OCI-LY1 (cell line): ENCODE results near the gene TTC13.

Experiments
- H2AFZ ChIP-seq: fragments of 200-600 bp; sonication (generic), shearing (Covaris generic); 2 replicates; pipeline ENCODE4 v1.6.0; 2014; ENCODE audit warnings: antibody characterized with exemption, mild to moderate bottlenecking, low read length
- H3F3A ChIP-seq: fragments of 200-600 bp; sonication (generic), shearing (Covaris generic); 2 replicates; pipeline ENCODE4 v1.6.0; 2014; ENCODE audit warnings: mild to moderate bottlenecking, antibody characterized with exemption, low read length, moderate library complexity; ENCODE audit not compliant: insufficient read depth
- H3K27ac ChIP-seq: fragments of 200-600 bp; sonication (generic); 2 replicates; pipeline ENCODE4 v1.5.1; 2014; ENCODE audit warnings: low read length, mixed run types, mild to moderate bottlenecking, low read depth; ENCODE audit not compliant: poor library complexity, severe bottlenecking
- H3K27me3 ChIP-seq: fragments of 200-600 bp; sonication (generic); 2 replicates; pipeline ENCODE4 v1.6.0; 2014; ENCODE audit warnings: antibody characterized with exemption, mild to moderate bottlenecking, low read length, moderate library complexity; ENCODE audit not compliant: insufficient read depth
- H3K36me3 ChIP-seq: fragments of 200-600 bp; sonication (generic); 2 replicates; pipeline ENCODE4 v1.6.1; 2014; ENCODE audit warnings: mild to moderate bottlenecking, antibody characterized with exemption, low read length, moderate library complexity, mixed read lengths; ENCODE audit not compliant: insufficient read depth
- H3K4me1 ChIP-seq: fragments of 200-600 bp; sonication (generic); 2 replicates; pipeline ENCODE4 v1.5.1; 2014; ENCODE audit warnings: mild to moderate bottlenecking, low read length, moderate library complexity; ENCODE audit not compliant: insufficient read depth, severe bottlenecking
- H3K4me2 ChIP-seq: fragments of 200-600 bp; sonication (generic), shearing (Covaris generic); 2 replicates; pipeline ENCODE4 v1.6.1; 2014; ENCODE audit warnings: low read length
- H3K4me3 ChIP-seq: fragments of 200-600 bp; sonication (generic); 2 replicates; pipeline ENCODE4 v1.5.1; 2014; ENCODE audit warnings: low read length, low read depth, mild to moderate bottlenecking, mixed read lengths; ENCODE audit not compliant: poor library complexity, severe bottlenecking
- H3K79me2 ChIP-seq: fragments of 200-600 bp; shearing (Covaris generic); 2 replicates; pipeline ENCODE4 v1.6.1; 2016; ENCODE audit warnings: mixed run types, low read length, mixed read lengths; ENCODE audit not compliant: insufficient read depth
- H3K9ac ChIP-seq: fragments of 200-600 bp; sonication (generic), shearing (Covaris generic); 2 replicates; pipeline ENCODE4 v1.6.1; 2014; ENCODE audit warnings: mild to moderate bottlenecking, low read length, mixed read lengths
- H3K9me2 ChIP-seq: fragments of 200-600 bp; sonication (generic), shearing (Covaris generic); 2 replicates; pipeline ENCODE4 v1.6.1; 2014; ENCODE audit warnings: low read depth, mild to moderate bottlenecking, low read length, mixed read lengths
- H3K9me3 ChIP-seq: fragments of 200-600 bp; shearing (Covaris generic); 2 replicates; pipeline ENCODE4 v1.6.1; 2014; ENCODE audit warnings: low read length, mixed read lengths
- H4K20me1 ChIP-seq: fragments of 200-600 bp; sonication (generic), shearing (Covaris generic); 2 replicates; pipeline ENCODE4 v1.6.0; 2016; ENCODE audit warnings: mild to moderate bottlenecking, low read length; ENCODE audit not compliant: insufficient read depth
- EZH2 ChIP-seq: fragments of 200-600 bp; sonication (generic), shearing (Covaris generic); IDR thresholded peaks from 2 replicates; pipeline ENCODE4 v1.8.0; 2017; ENCODE audit warnings: borderline replicate concordance, mixed run types, mild to moderate bottlenecking, antibody characterized with exemption, low read length, moderate library complexity, mixed read lengths
- TF ChIP-seq, protein P1 (sequence below): fragments of 200-600 bp; sonication (generic), shearing (Covaris generic); IDR thresholded peaks from 2 replicates; pipeline ENCODE4 v1.5.1; 2017; ENCODE audit warnings: mild to moderate bottlenecking, antibody characterized with exemption, low read length, moderate library complexity, mixed read lengths

Gene TTC13

DNA sequence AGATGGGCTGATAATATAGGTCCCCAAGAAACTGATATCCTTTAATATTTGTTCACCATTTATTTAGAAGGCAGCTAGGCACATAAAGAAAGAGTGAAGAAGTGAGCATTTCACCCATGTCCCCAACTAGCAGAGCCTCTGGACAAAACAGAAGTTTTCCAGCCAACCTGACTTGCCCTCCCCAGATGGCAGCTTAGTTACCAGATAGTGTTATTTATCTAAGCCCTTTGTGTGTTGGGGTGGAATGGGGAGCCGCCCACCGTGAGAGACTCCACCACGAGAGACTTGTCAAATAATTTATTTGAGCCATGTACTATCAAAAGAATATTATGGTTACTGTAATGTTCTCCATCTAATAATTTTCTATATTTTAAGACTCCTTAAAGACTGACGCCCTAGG lies 55.5 kb downstream of the TTC13 start:
- H3K4me1 ChIP-seq, result no peaks in the 10 kb centered on the region
- H3K27me3 ChIP-seq, result no peaks in the 10 kb centered on the region
- no peaks in the 10 kb centered on the region for H3K9me3 ChIP-seq
- H3K4me2 ChIP-seq, result no peak overlapping the region
- no peaks in the 10 kb centered on the region for H3F3A ChIP-seq
- no peak for TF ChIP-seq EZH2
- TF ChIP-seq, protein P1, sequence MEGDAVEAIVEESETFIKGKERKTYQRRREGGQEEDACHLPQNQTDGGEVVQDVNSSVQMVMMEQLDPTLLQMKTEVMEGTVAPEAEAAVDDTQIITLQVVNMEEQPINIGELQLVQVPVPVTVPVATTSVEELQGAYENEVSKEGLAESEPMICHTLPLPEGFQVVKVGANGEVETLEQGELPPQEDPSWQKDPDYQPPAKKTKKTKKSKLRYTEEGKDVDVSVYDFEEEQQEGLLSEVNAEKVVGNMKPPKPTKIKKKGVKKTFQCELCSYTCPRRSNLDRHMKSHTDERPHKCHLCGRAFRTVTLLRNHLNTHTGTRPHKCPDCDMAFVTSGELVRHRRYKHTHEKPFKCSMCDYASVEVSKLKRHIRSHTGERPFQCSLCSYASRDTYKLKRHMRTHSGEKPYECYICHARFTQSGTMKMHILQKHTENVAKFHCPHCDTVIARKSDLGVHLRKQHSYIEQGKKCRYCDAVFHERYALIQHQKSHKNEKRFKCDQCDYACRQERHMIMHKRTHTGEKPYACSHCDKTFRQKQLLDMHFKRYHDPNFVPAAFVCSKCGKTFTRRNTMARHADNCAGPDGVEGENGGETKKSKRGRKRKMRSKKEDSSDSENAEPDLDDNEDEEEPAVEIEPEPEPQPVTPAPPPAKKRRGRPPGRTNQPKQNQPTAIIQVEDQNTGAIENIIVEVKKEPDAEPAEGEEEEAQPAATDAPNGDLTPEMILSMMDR, result no peak
- no peaks in the 10 kb centered on the region for H3K9me2 ChIP-seq
- H2AFZ ChIP-seq, result no peak overlapping the region
- H3K79me2 ChIP-seq, result no peaks in the 10 kb centered on the region
- H3K27ac ChIP-seq, result no peak overlapping the region
- H3K9ac ChIP-seq, result no peak overlapping the region
- H4K20me1 ChIP-seq, result no peaks in the 10 kb centered on the region
- H3K36me3 ChIP-seq, result peaks cover 46% of the 10 kb centered on the region; the same call in 1 of the 2 replicates
- H3K4me3 ChIP-seq, result no peak overlapping the region

- Histone ChIP-seq H3K4me2 (no peak overlapping the region), H2AFZ (no peak overlapping the region), H3K27ac (no peak overlapping the region), H3K27me3 (no peaks in the 10 kb centered on the region), H3K4me3 (no peak overlapping the region), H3F3A (no peaks in the 10 kb centered on the region), H3K9me3 (no peaks in the 10 kb centered on the region), H3K4me1 (no peaks in the 10 kb centered on the region), H3K9me2 (no peaks in the 10 kb centered on the region), H4K20me1 (no peaks in the 10 kb centered on the region), H3K79me2 (no peaks in the 10 kb centered on the region), H3K36me3 (peaks cover 46% of the 10 kb centered on the region; the same call in 1 of the 2 replicates), H3K9ac (no peak overlapping the region)
- TF ChIP-seq EZH2, result no peak
- TF ChIP-seq, protein P1, result 0 out of 2 replicates have a peak, but pooled peaks have one; percentile 11
Observed at GRCh38 chr1:230922620-230923019, 56.0 kb downstream of the TTC13 start.

GRCh38 chr1:230919207-230919606 lies 59.5 kb downstream of the TTC13 start:
- no peak for TF ChIP-seq EZH2
- TF ChIP-seq, protein P1, result no peak
- H3K4me1 ChIP-seq, result no peaks in the 10 kb centered on the region
- no peak overlapping the region for H3K27ac ChIP-seq
- H3F3A ChIP-seq, result no peaks in the 10 kb centered on the region
- H3K79me2 ChIP-seq, result no peaks in the 10 kb centered on the region
- no peak overlapping the region for H3K4me2 ChIP-seq
- H4K20me1 ChIP-seq, result no peaks in the 10 kb centered on the region
- H3K4me3 ChIP-seq, result no peak overlapping the region
- H3K9me2 ChIP-seq, result no peaks in the 10 kb centered on the region
- no peak overlapping the region for H3K9ac ChIP-seq
- H3K9me3 ChIP-seq, result no peaks in the 10 kb centered on the region
- H2AFZ ChIP-seq, result no peak overlapping the region
- no peaks in the 10 kb centered on the region for H3K27me3 ChIP-seq
- H3K36me3 ChIP-seq, result peaks cover 38% of the 10 kb centered on the region; the same call in 1 of the 2 replicates
